Uterus (tissue), 2 donors: ENCODE measurements around the gene RAB11FIP3.

Source experiments
- POLR2A ChIP-seq, 2 donors: fragments of 450-650 bp; IDR thresholded peaks; one replicate each; pipeline ENCODE4 v1.6.1; 2016; ENCODE audit warnings: antibody characterized with exemption in 2 of 2, mild to moderate bottlenecking in 1 of 2, moderate library complexity in 1 of 2
- TF ChIP-seq, protein P1 (sequence below), 4 experiments: fragments of 200-600 bp in 2 of 4; fragments of 450-650 bp in 2 of 4; sonication (generic) in 2 of 4; IDR thresholded peaks; one replicate each; pipeline ENCODE4 v1.5.1; 2016 to 2019; ENCODE audit warnings: antibody characterized with exemption in 4 of 4, mild to moderate bottlenecking in 2 of 4, moderate library complexity in 1 of 4

DNA sequence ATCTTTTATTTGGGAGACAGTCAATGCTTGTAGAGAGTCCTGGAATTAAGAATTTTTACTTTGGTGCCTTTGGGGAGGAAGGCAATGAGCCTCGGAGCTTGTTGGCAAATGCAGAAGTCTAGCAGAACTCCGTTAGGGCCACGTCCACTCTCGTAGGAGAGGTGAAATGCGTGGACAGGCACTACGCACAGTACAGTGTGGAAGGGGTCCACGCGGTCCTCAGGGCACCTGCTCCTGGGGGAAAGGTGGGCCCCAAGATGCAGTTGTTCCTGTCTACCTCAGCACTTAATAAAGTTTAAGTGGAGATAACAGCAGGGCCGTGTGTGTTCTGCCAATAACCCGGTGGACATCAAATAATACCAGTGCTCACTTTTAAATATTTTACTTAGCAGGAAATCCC is 1.8 kb downstream of the RAB11FIP3 start:
- TF ChIP-seq, protein P1, sequence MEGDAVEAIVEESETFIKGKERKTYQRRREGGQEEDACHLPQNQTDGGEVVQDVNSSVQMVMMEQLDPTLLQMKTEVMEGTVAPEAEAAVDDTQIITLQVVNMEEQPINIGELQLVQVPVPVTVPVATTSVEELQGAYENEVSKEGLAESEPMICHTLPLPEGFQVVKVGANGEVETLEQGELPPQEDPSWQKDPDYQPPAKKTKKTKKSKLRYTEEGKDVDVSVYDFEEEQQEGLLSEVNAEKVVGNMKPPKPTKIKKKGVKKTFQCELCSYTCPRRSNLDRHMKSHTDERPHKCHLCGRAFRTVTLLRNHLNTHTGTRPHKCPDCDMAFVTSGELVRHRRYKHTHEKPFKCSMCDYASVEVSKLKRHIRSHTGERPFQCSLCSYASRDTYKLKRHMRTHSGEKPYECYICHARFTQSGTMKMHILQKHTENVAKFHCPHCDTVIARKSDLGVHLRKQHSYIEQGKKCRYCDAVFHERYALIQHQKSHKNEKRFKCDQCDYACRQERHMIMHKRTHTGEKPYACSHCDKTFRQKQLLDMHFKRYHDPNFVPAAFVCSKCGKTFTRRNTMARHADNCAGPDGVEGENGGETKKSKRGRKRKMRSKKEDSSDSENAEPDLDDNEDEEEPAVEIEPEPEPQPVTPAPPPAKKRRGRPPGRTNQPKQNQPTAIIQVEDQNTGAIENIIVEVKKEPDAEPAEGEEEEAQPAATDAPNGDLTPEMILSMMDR (IDR thresholded peaks at IDR 0.05), result no peak
- no peak for TF ChIP-seq POLR2A (IDR thresholded peaks at IDR 0.05)
